HG03135 (cell line): ENCODE measurements around the gene SLC25A44.

Source experiments
- ATAC-seq: cut with Tn5 transposase; IDR thresholded peaks from one replicate; pipeline ENCODE4 v1.9.1; 2021; ENCODE audit warnings: mild to moderate bottlenecking, moderate library complexity; ENCODE audit not compliant: unreplicated experiment

Gene SLC25A44, protein sequence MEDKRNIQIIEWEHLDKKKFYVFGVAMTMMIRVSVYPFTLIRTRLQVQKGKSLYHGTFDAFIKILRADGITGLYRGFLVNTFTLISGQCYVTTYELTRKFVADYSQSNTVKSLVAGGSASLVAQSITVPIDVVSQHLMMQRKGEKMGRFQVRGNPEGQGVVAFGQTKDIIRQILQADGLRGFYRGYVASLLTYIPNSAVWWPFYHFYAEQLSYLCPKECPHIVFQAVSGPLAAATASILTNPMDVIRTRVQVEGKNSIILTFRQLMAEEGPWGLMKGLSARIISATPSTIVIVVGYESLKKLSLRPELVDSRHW

DNA sequence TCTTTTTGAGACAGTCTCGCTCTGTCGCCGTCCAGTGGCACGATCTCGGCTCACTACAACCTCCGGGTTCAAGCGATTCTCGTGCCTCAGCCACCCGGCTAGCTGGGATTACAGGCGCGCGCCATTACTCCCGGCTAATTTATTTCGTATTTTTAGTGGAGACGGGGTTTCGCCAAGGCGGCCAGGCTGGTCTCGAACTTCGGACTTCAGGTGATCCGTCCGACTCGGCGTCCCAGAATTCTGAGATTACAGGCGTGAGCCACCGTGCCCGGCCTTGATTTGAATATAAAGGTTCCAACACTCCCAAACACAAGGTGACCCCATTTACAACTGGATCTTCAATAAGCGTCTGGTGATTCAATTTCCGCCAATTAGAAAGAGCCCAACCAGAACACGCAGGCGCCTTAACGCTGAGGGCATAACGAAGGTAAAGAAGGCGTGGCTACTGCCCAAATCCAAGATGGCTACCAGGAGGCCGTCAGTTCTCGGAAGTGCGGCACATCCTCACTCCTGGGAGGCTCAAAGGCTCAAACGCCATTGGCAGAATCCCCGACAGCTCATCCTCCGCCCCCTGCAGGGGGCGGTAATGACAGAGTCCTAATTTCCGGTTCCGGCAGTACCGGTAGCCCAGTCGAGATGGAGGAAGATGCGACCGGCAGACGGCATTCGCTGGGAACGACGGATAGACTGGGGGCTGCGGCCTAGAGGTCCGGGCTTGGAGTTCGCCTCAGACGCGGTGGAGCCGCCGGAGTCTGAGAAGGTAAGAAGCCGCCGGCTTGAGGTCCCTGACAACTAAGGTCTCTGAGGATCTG is at the start of gene SLC25A44:
SLC25A44 (plus strand) TSS at position 617 of the 812 bp plus-strand sequence. CDS start 5,744 bp downstream, outside the sequence.
- ATAC-seq = peak; percentile 94

DNA sequence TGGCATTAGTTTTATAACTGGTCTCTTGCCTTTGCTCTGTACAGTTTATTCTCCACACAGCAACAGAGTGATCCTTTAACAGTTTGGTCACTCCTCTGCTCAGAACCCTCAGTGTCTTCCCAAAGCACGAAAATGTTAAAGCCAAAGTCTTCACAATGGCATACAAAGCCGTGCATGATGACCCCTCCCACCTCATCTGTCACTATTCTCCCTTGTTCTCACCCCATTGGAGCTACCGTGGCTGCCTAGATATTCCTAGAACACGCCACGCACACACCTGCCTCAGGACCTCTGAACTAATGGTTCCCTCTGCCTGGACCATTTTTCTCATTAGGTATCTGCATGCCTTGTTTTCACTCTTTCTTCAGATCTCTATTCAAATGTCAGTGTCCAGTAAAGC is 49.2 kb upstream of the SLC25A44 start:
- no peak for ATAC-seq

DNA sequence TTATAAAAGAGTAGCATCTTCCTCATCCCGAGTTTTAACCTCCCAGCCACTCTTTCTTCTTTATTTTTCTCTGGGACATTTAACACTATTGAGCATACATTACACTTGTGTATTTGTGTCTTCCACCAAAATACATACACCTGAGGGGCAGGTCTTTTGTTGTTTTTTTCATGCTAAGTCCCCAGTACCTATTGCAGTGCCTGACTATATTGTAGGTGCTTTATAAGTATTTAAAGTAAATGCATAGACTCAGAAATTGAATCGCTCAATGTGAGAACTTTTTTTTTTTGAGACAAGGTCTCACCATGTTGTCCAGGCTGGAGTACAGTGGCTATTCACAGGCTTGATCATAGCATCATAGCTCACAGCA is 48.3 kb upstream of the SLC25A44 start:
- ATAC-seq = no peak

DNA sequence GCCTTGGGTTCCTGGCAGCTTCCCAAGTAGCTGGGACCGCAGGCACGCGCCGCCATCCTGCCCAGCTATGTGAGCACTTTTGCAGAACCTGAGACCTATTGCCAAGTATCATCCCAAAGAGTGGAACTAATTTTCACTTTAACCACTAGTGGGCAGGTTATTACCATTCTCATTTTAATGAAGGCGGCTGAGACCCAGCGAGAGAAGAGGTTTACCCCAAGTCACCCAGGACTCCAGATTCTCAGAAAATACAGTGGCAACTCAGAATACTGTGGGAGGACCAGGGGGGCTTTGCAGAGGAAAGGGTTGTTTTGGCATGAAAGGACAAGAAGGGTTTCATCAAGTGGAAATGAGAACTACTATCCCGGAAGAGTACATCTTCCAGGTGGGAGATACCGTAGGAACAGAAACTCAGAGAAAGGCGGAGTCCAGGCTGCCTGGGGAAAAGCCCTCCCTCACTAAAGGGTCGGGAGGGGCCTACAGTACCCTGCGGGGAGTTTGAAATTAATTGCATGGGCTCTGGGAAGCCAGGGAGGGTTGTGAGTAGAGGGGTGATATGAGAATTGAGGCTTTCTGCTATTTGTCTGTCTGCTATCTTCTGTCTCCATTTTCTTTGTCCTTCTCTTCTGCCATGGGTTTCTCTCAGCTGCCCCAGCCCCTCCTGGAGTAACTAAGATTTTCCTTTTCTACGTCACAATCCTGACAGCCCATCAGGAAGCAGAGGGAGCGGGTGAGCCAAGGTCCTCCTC is 47.7 kb upstream of the SLC25A44 start:
- no peak for ATAC-seq

DNA sequence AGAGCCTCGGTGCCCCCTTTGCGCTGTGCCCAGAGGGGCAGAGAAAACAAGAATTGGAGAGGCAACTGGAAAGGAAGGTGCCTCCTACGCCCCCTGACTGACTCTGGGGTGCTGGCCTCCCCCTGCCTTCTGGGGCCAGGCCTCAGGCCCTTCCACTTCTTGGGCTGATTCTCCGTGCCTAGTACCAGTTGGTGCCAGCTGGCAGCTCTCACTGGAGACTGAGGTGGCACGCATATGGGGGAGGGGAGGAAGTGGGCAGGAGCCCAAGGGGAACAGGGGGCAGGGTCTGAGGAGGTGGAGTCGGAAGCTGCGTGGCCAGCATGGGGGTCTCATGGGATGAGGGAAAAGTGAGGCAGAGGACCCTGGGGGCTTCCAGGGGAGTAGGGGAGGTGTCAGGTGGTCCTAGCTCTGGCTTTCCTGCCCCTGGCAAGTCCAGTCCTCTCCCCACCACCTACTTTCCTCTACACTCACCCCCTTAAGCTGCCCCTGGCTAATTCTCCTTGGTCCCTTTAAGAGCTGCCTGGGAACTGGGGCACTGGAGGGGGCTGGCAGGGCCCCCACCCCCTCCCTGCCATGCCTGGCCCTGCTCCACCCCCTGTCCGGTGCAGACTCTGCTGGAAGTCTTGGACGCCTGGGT is 47.0 kb upstream of the SLC25A44 start:
- no peak for ATAC-seq

DNA sequence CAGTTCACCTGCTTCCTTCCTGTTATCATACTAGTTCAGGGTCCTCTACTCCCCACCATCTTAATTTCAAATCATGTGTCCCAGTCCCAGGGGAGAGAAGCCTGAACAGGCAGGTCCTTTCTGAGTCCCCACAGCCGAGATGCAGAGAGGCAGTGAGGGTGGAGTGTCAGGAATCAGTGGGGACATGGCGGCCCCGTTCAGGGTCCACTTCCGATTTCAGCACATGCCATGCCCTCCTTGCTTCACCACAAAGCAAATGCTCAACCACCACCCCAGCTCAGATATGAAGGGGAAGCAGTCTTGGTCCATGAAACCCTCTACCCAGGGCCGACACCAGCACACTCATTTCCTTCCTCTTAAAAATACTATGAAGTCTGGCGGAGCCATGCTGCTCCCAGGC is 45.7 kb upstream of the SLC25A44 start:
- ATAC-seq = no peak

DNA sequence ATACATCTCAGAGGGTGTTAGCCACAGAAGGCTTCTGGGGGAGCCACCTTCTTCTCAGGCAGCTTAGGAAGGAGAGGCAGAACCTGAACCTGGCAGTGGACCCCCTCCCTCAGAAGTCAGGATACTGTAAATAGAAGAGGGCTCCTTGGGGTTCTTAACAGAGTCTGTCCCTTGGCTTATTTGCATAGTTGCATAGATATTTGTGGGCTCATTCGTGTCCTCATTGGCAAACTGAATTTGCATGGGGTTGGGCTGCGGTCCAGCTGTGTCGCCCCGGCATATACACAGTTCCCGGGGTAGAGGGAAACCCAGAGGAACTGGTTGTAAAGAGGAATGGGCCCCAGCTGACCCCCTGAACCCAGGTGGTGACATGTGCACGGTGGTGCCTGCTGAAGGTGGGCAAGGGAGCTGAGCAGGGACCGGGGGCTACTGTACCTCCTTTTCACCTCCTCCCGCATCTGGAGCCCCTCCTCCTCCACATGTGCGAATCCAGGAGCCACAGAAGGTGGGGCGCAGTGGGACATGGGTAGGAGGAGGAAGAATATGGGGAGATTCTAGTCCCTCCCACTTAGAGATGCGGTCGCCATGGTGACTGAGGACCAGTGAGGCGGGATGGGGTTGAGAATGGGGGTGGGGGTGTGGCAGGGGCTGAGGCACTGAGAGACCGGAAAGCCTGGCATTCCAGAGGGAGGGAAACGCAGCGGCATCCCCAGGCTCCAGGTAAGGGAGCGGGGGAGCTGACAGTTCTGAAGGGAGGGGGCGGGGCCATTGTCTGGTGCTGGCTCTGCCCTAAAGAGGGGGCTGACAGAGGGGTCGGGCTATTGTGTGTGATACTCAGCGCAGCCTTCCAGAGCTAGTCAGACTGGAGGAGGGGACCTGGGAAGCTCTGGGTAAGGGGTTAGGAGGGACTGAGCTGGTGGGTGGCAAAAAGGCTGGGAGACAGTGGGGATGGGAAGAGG is 44.3 kb upstream of the SLC25A44 start:
- peak; percentile 48 for ATAC-seq

DNA sequence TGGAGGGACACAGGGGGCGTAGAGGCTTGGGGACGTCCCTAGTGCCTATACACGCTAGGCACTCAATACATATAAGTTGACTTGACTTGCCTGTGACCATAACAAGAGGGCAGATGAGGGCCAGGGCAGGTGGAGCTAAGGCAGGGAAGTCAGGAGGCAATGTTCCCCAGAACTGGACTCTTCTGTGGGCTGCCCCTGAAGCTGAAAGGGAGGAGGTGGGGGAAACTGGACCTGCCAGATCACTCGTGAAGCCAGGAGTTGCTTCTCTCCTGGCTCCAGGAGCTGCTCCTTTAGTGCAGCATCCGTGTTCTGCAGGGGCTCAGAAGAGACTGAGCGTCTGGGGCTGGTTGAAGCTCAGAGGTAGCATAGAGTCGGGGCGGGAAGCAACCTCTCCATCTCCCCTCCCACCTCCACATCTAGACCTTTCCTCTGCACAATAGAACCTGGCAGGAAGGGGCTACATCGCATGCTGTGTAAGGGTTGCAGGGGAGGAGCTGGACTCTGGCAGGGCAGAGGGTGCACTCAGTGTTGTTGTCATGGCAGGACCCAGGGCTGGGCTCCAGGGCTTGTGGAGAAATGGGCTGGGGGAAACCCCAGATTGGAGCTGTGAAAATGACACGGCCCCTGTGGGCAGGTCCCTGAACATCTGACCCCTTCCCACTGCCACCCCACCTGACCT is 43.4 kb upstream of the SLC25A44 start:
- no peak for ATAC-seq

DNA sequence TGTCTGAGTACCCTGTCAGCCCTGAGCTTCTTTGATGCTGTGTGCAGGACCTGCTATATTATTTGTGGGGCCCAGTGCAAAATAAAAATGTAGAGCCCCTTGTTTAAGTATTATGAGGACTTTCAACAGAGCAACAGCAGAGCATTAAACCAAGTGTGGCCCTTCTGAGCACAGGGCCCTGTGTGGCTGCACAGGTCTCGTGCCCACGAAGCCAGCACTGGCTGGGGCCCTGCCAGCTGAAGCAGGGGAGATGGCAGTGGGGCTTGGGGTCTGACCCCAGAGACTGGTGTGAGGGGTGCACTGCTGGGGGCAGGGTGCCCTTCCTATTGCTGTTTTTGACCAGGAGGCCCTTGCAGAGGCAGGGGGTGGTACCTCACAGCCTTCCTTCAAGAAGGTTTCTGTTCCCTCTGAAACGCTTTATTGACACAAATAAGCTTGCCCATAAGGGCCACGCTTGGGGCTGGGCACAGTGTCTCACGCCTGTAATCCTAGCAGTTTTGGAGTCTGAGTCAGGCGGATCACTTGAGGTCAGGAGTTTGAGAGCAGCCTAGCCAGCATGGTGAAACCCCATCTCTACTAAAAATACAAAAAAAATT is 42.7 kb upstream of the SLC25A44 start:
- ATAC-seq = no peak

DNA sequence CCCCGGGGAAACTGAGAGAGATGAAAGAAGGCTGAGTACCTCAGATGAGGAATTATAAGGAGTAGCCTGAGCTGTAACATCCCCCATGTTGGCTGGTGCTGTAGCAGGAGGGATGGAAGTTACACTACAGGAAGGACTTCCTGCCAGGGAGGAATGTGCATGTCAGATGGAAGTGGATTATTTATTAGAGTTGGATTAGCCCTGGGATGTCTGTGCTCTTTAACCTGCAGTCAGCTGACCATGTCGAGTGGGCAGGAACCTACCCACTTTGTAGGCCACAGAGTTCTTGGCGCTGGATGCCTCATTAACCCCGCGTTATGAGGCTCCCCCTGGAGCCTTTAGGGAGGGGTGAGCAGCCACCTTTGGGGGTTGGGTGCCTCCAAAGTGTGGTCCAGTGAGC is 41.3 kb upstream of the SLC25A44 start:
- no peak for ATAC-seq

DNA sequence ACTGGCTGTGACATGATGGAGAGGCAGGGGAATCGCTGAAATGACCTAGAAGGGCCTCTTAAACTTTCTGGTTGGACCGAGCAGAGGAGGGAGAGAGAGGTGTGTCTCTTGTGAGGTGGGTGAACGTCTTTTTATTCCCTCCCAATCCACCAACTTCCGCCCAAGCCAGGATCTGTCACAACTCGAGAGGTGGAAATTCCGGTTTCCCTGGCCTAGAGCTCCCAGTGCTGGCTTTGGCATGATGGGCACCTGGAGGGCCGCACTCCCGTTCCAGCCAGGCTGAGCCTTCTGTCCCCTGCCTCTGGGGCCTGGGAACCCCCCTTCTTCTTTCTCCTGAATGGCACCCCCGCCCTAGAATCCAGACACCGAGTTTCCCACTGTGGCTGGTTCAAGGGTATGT is 40.5 kb upstream of the SLC25A44 start, which contains the start of gene SEMA4A:
SEMA4A (plus strand) TSS at position 224 of the 400 bp plus-strand sequence. CDS start 994 bp downstream, outside the sequence.
- ATAC-seq = no peak

DNA sequence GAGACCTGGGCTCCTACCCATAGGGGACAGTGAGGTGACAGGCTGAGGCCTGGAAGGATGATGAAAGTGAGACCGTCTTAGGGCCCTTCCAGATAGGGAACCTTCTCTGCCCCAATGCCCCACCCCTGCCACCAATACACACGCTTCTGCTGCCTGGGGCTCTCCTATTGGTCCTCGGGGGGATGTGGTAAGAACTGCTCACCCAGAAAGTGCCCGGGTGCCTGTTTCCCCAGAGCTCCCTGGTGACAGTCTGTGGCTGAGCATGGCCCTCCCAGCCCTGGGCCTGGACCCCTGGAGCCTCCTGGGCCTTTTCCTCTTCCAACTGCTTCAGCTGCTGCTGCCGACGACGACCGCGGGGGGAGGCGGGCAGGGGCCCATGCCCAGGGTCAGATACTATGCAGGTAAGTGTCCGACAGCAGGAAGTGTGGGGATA is 39.6 kb upstream of the SLC25A44 start:
- peak; percentile 40 for ATAC-seq

DNA sequence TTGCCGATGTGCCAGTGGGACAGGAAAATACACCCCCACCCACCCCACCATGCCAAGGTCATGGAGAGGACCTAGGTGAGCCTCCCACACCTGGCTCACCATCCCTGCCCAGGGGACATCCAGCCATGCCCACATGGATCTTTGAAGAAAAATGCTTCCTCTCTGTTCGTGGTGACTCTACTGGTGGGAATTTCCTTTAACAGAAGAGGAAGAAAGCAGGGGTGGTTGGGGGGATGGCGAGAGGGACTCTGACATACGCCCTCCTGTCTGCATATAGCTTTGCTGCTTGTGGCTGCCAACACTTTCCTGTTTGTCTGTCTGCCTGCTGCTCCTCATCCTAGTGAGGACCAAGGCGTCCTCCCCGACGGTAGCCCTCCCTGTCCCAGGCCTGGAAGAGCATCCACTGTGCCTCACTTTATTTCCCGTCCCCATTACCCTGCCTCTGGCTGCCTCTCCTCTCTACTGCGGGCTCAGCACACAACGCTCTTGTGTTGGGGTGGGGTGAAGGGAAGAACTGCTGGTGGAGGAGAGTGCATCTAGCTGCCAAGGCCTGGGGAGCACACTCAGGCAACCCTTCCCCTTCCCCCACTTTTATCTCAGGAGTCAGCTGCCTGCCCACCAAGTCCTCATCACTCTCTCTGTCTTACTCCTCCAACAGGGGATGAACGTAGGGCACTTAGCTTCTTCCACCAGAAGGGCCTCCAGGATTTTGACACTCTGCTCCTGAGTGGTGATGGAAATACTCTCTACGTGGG is 38.0 kb upstream of the SLC25A44 start:
- ATAC-seq = no peak

DNA sequence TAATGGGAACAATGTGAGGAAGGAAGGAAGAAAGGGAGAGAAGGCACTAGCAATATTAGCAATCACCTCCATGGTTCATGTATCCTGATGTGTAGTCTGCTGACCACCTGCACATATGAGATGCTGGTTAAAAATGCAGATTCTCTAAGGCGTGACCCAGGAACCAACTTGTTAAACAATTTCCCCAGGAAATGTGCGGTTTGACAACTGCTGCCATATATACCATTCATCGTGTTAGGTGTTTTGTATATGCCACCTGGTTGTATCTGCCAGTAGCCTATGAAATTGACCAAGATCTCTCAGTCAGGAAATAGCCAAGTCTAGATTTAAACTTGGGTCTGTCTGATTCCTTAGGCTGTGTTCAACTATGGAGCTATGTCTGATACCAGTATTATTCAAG is 36.4 kb upstream of the SLC25A44 start:
- ATAC-seq = no peak

DNA sequence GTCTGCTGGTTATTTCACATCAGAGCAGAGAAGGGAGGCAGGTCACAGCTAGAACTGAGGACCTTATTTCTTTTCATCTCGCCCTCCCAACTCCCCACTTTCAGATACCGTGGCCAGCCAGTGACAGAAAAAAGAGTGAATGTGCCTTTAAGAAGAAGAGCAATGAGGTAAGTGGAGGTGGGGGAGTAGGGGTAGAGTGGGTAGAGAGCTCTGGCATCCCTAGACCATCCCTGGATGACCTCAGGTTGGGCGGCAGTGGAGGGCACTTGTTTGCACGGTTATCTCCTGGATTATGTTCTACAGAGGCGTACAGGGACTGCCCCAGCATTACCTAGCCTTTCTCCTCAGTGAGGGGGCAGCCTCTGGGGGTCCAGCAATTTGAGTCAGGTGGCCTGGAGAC is 35.9 kb upstream of the SLC25A44 start:
- ATAC-seq = no peak

DNA sequence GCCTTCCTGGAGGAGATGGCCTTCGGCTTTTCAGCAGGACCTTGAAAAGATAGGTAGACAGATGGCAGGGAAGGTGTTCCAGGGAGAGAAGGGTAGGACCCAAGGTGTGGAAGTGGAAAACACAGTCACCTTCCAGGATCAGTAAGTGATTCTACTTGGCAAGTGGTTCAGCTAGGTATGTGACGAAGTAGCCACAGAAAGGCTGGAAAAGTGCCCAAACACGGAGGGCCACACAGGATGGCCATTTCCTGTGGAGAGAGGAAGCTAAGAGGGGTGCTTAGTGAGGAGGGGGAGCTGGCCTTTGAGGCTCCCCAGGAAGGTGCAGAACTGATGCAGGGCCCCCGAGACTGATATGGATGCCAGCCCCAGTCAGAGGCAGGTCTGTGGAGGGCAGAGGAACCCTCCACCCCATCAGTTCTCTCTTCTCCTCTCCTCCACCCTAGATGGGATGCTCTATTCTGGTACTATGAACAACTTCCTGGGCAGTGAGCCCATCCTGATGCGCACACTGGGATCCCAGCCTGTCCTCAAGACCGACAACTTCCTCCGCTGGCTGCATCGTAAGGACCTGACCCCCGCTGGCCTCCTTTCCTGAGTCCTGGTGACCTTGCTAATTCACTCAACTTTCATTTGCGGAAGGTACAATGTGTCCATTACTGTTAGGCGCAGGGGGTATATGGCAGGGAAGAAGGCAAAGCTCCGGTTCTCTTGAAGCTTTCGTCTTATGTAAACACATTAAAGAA is 33.7 kb upstream of the SLC25A44 start:
- ATAC-seq = no peak

DNA sequence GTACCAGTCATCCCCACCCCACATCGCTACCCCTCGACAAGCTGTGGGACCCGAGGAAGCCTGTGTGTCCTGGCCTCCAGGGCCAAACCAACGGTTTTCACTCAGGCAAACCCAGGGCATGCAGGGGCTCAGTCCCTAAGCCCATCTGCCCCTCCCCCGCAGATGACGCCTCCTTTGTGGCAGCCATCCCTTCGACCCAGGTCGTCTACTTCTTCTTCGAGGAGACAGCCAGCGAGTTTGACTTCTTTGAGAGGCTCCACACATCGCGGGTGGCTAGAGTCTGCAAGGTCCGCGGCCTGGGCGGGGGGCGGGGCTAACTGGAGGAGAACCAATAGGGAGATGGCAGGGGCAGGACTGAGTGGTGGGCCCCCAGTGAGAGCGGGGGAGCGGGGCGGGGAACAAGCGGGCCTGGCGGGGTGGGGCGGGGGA is 33.1 kb upstream of the SLC25A44 start:
- no peak for ATAC-seq
